Measurements from ENCODE around the gene DMD. TPM values are rescaled to one million over a fixed set of nuclear protein-coding genes. Genes with fewer than 3 reads are reported as not detected.

The DMD gene
- total and polyA plus RNA-seq, 2 donors (not counting 1 experiment from before 2014, with no cell fraction given) = 2.0 to 51.8 TPM

DNA sequence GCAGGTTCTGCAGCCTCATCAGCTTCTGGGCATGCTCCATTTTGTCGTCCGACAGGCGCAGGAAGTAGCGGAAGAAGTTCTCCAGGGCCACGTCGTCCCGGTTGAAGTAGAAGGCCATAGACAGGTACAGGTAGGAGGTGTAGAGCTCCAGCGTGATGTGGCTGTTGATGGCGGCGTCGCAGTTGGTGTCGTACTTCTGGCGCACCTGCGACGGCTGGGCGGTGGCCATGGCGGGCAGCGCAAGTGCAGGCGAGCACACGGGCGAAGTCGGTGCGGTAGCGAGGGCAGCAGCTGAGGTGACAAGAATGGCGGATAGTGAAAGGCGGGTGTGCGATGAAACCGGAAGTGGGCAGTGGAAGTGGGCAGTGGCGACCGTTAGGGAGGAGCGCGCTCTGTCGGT is 2139.6 kb downstream of the DMD start, which contains the start of gene FTHL17:
Gene FTHL17 (minus strand): TSS at position 317 of the 400 bp plus-strand sequence. CDS start 88 bp downstream, at position 229.
- H3K4me3 ChIP-seq (ENCODE audit: control extremely low read depth in 1 of 5, extremely low read depth in 1 of 5, insufficient read depth in 1 of 5, low read depth in 2 of 5, low read length in 4 of 5) = no peak within 1 kb of the TSS
- WGBS (ENCODE audit: insufficient coverage) = 96% methylated on average over 11 of the region's 33 CpGs
- Mint-ChIP-seq H3K4me3 (no peak within 1 kb of the TSS), H3K27ac (peak within 1 kb of the TSS; percentile 43), H3K27me3 (no peaks in the 10 kb centered on the region), H3K4me1 (no peaks in the 10 kb centered on the region), H3K9me3 (ENCODE audit: insufficient read depth) (peaks cover 4% of the 10 kb centered on the region)
- no peak for ATAC-seq (ENCODE audit: low read depth)
- H3K9ac ChIP-seq (ENCODE audit: low read length) = no peak within 1 kb of the TSS
- H3K79me2 ChIP-seq (ENCODE audit: control insufficient read depth, insufficient read depth, low read length) = no peaks in the 10 kb centered on the region
- no peak within 1 kb of the TSS for H3K27ac ChIP-seq (ENCODE audit: low read length in 2 of 2)
- H3K9me3 ChIP-seq (ENCODE audit: control extremely low read depth in 1 of 3, control insufficient read depth in 2 of 3, insufficient read depth in 1 of 3, low read length in 2 of 3) = peaks cover 0 to 4% (median 0%) of the 10 kb centered on the region in 3 donors
- H3K4me2 ChIP-seq (replicated peaks; ENCODE audit: low read depth, low read length, poor library complexity, severe bottlenecking) = no peak within 1 kb of the TSS
- H3K36me3 ChIP-seq (replicated peaks in 1 of 2; ENCODE audit: control extremely low read depth in 1 of 2, control insufficient read depth in 1 of 2, extremely low read depth in 1 of 2, insufficient read depth in 2 of 2, low read length in 1 of 2) = no peaks in the 10 kb centered on the region
- intact Hi-C loops (cut with micrococcal nuclease) = no loop called here
- ChIA-PET POLR2A (no interaction called here), CTCF (no interaction called here)
- no peak for DNase-seq
- no peaks in the 10 kb centered on the region for H3K27me3 ChIP-seq (replicated peaks in 1 of 4; ENCODE audit: control extremely low read depth in 1 of 4, control insufficient read depth in 3 of 4, insufficient read depth in 4 of 4, low read length in 3 of 4)
- no peak within 1 kb of the TSS for H2AFZ ChIP-seq (ENCODE audit: insufficient read depth, low read depth, low read length, poor library complexity, severe bottlenecking)
- no peaks in the 10 kb centered on the region for H4K20me1 ChIP-seq (ENCODE audit: control insufficient read depth, insufficient read depth, low read length, poor library complexity, severe bottlenecking)
- H3K4me1 ChIP-seq (ENCODE audit: control insufficient read depth in 2 of 2, insufficient read depth in 2 of 2, low read length in 2 of 2) = no peaks in the 10 kb centered on the region
- TF ChIP-seq, protein P1, sequence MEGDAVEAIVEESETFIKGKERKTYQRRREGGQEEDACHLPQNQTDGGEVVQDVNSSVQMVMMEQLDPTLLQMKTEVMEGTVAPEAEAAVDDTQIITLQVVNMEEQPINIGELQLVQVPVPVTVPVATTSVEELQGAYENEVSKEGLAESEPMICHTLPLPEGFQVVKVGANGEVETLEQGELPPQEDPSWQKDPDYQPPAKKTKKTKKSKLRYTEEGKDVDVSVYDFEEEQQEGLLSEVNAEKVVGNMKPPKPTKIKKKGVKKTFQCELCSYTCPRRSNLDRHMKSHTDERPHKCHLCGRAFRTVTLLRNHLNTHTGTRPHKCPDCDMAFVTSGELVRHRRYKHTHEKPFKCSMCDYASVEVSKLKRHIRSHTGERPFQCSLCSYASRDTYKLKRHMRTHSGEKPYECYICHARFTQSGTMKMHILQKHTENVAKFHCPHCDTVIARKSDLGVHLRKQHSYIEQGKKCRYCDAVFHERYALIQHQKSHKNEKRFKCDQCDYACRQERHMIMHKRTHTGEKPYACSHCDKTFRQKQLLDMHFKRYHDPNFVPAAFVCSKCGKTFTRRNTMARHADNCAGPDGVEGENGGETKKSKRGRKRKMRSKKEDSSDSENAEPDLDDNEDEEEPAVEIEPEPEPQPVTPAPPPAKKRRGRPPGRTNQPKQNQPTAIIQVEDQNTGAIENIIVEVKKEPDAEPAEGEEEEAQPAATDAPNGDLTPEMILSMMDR (IDR thresholded peaks at IDR 0.05) = no peak
- TF ChIP-seq EZH2 (IDR thresholded peaks at IDR 0.05; ENCODE audit: borderline replicate concordance, insufficient read depth, low read depth, low read length, poor library complexity, severe bottlenecking) = no peak

DNA sequence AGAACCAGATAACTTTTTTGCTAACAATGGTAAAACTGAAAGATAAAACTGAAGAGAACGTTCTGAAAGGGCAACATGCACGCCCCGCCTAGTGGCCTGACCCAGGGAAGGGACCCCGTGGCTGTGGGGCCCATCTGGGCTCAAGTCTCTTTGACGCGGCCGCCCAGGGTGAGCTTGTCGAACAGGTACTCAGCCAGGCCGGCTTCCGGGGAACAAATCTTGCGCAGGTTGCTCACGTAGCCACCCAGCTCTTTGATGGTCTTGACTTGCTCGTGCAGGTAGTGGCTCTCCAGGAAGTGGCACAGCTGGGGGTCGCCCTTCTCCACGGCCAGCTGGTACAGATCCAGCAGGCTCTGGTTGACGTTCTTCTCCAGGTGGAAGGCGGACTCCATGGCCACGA is 2140.1 kb downstream of the DMD start:
- Mint-ChIP-seq H3K4me1 (no peaks in the 10 kb centered on the region), H3K4me3 (no peak overlapping the region)
- 98% methylated on average over 18 of the region's 18 CpGs for WGBS (ENCODE audit: insufficient coverage)

More for the DNA sequence above, 2140.1 kb downstream of the DMD start:
- Histone ChIP-seq H3K4me1 (ENCODE audit: control insufficient read depth in 2 of 2, insufficient read depth in 2 of 2, low read length in 2 of 2) (no peaks in the 10 kb centered on the region), H4K20me1 (ENCODE audit: control insufficient read depth, insufficient read depth, low read length, poor library complexity, severe bottlenecking) (no peaks in the 10 kb centered on the region), H3K27ac (ENCODE audit: low read length in 2 of 2) (no peak overlapping the region), H3K9me3 (ENCODE audit: control extremely low read depth in 1 of 3, control insufficient read depth in 2 of 3, insufficient read depth in 1 of 3, low read length in 2 of 3) (peaks cover 0 to 4% (median 0%) of the 10 kb centered on the region in 3 donors), H3K4me3 (ENCODE audit: control extremely low read depth in 1 of 5, extremely low read depth in 1 of 5, insufficient read depth in 1 of 5, low read depth in 2 of 5, low read length in 4 of 5) (no peak overlapping the region), H3K36me3 (replicated peaks in 1 of 2; ENCODE audit: control extremely low read depth in 1 of 2, control insufficient read depth in 1 of 2, extremely low read depth in 1 of 2, insufficient read depth in 2 of 2, low read length in 1 of 2) (no peaks in the 10 kb centered on the region), H3K27me3 (replicated peaks in 1 of 4; ENCODE audit: control extremely low read depth in 1 of 4, control insufficient read depth in 3 of 4, insufficient read depth in 4 of 4, low read length in 3 of 4) (no peaks in the 10 kb centered on the region), H3K4me2 (replicated peaks; ENCODE audit: low read depth, low read length, poor library complexity, severe bottlenecking) (no peak overlapping the region), H2AFZ (ENCODE audit: insufficient read depth, low read depth, low read length, poor library complexity, severe bottlenecking) (no peak overlapping the region), H3K9ac (ENCODE audit: low read length) (no peak overlapping the region), H3K79me2 (ENCODE audit: control insufficient read depth, insufficient read depth, low read length) (no peaks in the 10 kb centered on the region)
- peaks cover 4% of the 10 kb centered on the region for H3K9me3 Mint-ChIP-seq (ENCODE audit: insufficient read depth)
- H3K27me3 Mint-ChIP-seq = no peaks in the 10 kb centered on the region
- DNase-seq = no peak
- ATAC-seq (ENCODE audit: low read depth) = no peak
- no peak overlapping the region for H3K27ac Mint-ChIP-seq
- intact Hi-C loops (cut with micrococcal nuclease) = no loop called here
- CTCF ChIA-PET = no interaction called here
- POLR2A ChIA-PET = no interaction called here
- TF ChIP-seq, protein P1 (IDR thresholded peaks at IDR 0.05) = no peak
- no peak for TF ChIP-seq EZH2 (IDR thresholded peaks at IDR 0.05; ENCODE audit: borderline replicate concordance, insufficient read depth, low read depth, low read length, poor library complexity, severe bottlenecking)
